Hypothalamus (tissue), 51 donors: ENCODE results near the gene CXCL17.

Source experiments
- DNase-seq, 51 donors: peaks; one replicate each; lab custom pipeline; 2025; lab: John Stamatoyannopoulos, UW

The CXCL17 gene

DNA sequence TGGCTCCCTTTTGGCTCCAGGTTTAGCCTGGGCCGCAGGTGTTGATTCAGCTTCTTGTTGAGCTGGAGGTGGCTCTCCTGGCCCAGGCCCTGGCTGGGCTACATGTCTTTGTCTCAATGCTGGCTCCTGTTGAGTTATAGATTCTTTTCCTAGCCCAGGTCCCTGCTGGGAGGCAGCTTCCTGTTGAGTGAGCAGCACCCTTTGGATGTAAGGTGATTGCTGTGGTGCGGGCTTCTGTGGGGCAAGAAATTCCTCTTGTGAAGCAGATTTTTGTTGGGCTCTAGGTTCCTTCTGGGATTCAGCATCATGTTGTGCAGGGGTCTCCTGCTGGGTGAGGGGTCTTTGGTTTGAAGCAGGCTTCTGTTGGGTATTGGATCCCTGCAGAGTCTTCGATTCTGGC, 16.1 kb downstream of the CXCL17 start:
- no peak for DNase-seq

DNA sequence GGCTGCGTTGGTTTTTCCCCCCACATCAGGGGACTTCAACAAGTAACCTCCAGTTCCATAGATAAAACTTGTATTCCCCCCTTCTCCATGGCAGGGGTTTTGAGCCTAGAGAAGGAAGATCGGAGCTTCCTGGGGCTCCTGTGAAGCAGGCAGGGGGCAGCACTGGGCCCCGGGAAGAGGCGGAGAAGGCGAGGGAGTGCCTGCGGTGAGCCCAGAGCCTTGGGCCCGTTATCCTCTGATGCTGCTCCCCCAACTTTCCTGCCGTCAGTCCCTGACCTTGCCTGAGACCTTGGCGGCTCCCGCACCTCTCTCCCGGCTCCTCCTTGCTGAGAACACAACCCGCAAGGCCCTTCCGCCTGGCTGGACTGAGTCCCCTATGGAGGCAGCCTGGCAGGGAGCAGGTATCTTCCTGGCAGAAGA, 18.0 kb downstream of the CXCL17 start:
- peak in 1 of 51 donors; percentile 18 for DNase-seq

DNA sequence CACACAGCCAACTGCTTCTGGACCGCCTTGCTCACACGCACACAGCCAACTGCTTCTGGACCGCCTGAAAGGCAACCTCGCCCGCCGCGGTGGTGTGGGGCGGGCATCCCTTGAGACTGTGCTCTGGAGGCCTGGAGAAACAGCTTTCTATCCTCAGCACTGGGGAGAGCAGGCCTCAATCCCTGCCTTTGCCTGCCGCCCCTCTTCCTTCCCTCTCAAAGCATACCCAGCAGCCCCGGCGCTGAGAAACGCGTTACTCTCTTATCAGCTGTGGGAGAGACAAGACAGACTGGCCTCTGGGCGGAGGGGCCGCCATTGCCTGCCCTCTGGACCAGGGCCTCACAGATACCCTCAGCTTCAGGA, 18.4 kb downstream of the CXCL17 start:
- DNase-seq, result no peak

DNA sequence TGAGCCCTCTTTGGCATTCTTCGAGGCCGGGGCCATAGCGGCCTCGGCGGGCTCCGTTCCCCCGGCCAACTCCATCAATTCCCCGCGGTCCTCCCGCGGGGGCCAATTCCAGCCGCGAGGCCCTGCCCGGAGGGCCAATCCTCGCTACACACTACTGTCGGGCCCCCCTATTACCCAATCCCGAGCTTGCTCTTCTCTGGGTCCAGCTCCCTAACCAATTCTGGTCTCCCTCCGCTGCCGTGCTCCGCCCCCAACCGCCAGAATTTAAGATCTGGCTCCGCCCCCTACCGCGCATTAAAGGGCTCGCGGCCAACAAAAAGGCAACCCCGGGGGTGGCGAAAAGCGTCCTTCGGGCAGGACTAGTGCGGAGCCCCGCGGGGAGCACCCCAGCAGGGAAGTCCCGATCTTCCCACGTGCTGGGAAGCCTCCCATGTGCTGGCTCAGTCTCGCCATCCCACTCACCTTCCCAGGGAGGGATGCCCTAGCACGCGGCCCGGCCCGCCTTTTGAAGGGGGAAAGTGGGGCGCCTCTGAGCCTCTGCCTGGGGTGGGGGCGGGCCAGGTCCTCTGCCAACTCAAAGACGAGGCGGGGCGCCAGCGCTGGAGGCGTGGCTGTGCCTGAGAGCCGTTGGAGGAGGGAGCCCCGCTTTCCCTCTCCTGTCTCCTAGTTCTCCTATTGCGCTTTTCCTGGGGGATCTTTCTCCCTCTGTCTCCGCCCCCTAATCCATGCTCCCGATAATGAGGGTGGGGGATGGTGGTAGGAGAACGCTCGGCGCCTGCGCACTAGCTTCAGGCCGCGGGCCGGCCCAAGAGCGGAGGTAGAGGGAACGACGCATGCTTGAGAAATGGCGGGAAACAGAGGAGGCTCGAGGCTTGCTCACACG, 19.0 kb downstream of the CXCL17 start:
- peak; percentile 51 to 95 (median 86) for DNase-seq

DNA sequence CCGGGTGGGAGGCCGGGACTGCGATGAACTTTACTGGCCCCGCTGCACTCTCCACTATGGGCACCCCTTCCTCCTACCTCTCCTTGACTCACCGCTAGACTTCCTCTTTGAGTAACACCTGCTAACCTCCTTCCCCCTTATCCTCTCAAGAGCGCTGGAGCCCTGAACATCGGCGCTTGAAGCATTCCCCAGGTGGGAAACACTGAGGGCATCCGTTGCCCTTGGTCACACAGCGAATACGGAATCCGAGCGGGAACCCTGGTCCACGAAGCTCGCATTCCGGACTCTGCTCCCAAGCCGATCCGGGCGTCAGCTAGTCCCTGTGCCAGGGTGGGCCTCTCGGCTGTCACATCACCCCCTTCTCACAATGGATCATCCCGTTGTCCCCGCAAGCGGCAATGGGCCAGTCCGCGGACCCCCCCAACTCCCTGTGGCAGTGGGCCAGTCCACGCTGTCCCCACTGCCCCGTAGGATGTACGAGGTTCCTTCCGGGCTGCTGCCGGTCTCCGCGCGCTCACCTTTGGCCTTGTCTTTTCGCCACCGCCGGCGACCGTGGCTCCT, 19.8 kb downstream of the CXCL17 start:
- peak in 27 of 51 donors; percentile 27 to 94 (median 74) for DNase-seq

DNA sequence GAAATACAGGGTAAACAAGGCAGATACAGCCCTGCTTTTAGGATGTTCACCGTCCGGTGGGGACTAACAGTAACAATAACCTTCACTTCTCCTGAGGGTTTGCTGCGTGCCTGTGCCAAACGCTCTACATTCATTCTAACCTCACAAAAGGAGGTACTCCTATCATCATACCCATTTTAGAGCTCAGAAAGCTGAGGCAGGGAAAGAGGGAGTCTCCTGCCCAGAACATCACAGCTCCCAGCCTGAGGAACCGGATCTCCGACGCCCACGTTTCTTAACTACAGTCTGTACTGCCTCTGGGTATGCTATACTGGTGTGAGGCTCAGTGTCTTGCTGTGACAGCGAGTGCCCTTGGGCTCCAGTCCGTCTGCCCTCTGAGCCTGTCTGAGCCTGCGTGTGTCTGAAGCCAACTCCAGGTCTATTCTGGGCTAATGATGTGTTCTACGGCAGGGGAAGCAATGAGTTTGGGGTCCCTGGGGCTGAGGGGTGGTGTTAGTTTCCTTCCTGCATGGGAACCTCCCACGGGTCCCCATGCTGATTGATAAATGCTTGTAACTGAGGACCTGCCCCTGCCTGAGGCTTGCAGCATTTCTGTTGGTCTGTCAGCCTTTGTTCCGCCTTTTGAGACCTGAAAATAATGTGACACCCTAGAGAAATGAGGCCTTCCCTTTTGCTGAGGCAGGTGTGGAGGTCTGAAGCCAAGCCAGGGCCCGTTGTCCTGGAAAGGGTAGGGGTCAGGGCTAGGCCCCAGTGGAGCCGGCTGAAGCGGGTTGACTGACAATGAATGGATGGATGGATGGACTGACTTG, 20.4 kb downstream of the CXCL17 start:
- DNase-seq, result no peak

DNA sequence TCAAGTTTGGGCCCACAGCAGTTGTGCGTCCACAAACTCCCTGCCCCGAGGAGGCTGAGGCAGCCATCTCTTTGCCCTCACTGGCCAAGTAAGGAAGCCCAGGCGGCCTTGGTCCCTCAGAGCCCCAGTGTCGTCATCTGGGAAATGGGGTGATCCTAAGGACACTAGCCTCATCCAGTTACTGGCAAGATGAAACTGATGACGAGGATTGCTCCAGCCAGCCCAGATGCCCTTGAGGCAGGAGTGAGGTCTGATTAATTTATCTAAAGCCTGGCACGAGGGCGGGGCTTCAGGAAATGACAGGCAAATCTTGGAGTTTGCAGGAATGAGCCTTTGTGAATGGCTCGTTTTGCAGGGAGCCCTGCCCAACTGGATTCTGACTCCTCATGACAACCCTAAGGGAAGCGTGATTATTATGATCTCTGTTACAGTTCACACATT, 21.1 kb downstream of the CXCL17 start:
- DNase-seq, result peak in 1 of 51 donors; percentile 13

DNA sequence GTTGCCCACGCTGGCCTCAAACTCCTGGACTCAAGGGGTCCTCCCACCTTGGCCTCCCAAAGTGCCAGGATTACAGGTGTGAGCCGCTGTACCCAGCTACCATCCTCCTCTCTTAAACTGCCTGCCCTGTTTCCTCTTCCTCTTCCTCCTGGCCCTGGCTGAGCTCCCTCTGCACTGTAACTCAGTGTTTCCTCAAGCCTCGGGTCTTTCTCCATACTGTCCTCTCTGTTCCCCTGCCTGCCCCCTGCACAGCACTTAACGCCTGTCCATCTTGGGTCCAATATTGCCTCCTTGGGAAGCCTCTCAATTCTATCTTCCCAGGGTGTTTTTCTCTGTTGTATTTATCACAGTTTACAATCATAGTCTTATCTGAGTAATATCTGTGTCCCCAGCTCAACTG, 21.6 kb downstream of the CXCL17 start:
- DNase-seq, result no peak

DNA sequence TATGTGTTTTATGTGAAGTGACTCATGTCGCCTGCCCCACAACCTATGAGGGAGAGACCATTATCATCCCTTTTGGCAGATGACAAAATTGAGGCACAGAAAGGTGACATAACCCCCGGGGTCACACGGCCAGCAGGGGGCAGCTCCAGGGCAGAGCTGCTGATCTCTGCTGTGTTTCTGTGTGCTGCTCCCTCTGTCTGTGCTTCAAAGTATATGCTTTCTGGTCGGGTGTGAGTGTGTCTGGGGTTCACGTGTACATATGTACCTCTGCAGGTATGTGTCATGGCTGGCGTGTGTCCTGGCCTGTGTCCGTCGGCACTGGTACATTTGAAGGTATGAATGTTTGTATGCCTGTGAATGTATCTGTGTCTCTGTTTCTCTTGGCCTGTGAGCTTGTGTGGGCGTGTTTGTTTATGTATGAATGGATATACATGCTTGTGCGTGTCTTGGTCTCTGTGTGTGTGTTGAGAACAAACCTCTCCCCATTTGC, 22.6 kb downstream of the CXCL17 start:
- peak in 10 of 51 donors; percentile 12 to 59 (median 22) for DNase-seq

DNA sequence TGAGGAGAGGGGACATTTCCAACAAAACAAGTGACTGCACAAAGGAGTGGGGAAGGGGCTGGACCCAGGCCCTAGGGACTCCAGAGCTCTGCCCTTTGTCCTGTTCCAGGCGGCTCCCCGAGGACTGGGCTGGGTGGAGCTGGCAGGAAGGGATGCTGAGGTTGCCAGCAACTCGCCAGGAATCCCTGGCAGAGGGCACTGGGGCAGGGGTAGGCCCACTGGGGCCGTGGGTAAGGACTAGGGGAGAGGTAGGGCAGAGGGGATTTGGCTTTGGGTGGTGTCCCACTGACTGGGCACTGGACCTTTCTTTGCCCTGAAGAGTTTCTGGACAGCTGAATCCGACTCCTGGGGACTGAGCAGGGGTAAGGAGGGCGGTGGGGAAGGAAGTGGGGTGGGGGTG, 23.4 kb downstream of the CXCL17 start:
- DNase-seq, result no peak

DNA sequence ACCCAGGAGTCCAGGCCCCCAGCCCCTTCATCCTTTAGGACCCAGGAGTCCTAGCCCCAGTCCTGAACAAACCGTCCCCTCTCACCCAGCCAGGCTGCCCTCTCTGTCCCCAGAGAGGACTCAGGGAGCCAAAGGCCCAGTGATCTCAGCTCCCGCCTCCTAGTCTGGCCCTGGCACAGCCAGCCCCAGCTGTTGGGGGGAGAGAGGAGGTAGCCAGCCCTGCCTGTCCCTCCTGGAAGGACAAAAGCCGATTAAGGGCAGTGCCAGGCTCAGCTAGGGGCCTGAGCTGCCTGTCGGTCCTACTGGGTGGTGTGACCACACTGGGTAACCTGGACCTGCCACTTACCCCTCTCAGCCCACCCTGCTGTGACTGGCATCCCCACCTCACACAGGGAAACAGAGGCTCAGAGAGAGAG, 30.1 kb downstream of the CXCL17 start:
- DNase-seq, result peak in 43 of 51 donors; percentile 14 to 89 (median 69)

DNA sequence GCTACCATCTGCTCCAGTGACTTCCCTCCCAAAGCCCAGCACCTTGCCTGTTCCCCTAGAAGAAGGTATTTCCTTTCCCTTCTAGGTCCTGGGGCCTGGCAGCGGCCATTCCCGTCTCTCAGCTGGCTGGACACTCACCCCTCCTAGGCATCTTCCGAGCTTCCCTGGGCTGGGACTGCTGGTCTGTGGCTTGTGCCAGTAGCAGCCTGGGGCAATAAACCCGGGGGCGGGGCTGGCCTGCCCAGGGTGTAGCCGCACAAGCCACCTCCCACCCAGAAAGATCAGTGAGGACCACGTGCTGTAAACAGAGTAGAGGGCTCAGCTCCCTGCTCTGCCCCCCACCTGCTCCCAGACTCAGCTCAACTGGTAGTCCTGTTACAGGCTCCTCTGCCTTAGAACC, 30.5 kb downstream of the CXCL17 start:
- peak in 41 of 51 donors; percentile 27 to 89 (median 72) for DNase-seq

DNA sequence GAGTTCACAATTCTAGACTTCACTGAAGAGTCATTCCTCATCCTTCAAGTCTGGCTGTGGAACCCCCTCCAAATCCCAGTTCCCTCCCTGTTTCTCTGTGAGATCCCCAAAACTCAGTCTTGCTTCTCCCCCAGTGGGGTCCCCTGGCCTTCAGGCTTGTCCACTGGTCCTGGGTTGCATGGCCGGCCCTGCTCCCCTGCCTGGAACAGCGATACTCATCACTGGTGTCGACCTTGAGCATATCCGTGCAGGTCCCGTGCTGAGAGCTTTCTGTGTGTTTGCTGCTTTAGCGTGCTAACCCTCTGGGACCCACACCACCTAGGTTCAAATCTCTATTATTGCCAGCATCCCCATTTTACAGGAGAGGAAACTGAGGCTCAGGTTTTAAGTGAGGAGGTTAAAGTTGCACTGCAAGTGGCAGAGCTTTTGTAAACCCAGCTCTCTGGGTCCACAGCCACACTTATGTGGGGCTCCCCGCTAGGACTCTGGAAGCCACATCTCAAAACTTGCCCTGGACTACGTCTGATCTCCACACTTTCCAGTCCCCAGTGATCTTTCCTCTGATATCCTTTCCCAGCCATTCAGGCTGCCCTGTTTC, 31.1 kb downstream of the CXCL17 start:
- DNase-seq, result peak in 1 of 51 donors; percentile 10

DNA sequence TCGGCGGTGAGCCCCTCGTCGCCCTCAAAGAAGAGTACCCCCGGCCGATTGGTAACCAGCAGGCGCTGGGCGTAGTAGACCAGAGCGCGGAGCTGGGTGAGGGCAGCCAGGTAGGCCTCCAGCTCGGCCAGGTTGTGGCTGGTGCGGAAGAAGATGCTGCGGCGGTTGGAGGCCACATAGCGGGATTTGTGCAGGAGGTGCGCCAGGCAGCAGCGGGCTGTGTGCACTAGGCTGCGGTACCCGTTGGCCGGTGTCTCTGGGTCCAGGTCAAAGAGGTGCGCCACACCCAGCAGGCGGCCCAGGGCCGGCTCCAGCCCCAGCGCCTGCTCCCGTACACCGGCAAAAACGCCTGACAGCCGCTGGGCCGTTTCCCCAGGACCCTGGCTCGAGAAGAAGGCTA, 32.4 kb downstream of the CXCL17 start:
- no peak for DNase-seq

DNA sequence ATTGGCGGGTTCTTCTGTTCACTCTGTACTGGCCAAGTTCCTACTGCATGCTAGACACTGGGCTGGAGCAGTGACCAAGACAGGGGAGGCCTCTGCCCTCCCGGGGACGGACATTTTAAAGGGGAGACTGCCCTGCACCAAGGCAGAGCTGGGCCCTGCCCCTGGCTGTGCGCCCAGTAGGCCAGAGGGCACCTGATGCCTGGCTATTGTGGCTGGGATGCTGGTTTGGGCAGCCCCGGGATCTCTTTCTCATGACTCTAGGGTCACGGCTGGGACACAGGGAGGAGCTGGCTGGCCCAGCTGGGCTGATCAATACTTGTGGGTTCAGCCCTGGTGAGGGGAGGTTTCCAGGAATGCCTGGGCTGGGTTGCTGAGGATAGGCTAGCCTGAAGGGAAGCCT, 33.3 kb downstream of the CXCL17 start:
- DNase-seq, result peak in 8 of 51 donors; percentile 11 to 37 (median 25)

DNA sequence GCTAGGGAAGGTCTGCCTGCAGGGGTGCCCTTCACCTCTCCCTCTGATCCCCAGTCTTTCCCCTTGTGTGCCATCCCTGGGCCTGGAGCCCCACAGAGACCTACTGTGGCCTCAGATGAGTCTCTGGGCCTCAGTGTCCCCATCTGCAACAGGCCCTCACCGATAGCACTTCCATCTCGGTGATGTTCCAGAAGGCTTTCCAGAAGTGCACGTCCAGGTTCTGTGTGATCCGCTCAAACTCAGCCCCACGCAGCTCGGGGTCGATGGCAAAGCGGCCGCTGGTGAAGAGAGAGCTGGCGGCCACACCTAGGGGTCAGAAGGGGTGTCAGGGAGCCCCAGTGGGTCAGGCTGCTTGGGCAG, 35.0 kb downstream of the CXCL17 start:
- no peak for DNase-seq

DNA sequence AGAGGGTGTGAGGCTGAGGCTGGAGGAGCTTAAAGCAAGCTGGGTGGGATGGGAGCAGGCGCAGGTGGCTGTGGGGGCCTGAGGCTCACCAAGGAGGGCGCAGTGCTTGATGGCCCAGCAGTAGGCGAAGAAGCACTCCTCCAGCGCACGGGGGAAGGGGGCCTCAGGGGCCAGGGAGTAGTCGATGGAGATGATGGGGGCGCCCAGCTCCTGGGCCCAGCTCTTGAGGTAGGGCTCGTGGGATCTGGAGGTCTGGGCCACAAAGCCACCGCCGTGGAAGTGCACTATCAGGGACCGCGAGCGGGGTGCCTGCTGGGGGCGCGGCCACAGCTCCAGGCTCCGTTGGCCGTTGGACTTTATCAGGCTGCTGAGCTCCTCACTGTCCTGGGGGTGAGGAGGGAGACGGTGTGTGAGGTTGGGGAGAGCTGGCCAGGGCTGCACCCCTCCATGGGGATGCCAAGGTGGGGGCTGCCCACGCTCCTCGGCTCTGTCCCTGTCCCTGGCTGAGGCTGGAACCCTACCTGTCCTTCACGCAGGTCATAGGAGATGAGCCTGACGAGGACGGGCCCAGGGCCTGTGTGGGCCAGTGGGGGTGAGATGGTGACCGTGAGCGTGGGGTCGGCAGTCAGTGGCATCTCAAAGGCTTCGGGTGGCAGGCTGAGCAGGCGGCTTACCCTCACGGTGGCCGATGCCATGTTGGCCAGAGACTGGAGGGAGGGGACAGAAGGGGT, 35.5 kb downstream of the CXCL17 start:
- DNase-seq, result no peak

DNA sequence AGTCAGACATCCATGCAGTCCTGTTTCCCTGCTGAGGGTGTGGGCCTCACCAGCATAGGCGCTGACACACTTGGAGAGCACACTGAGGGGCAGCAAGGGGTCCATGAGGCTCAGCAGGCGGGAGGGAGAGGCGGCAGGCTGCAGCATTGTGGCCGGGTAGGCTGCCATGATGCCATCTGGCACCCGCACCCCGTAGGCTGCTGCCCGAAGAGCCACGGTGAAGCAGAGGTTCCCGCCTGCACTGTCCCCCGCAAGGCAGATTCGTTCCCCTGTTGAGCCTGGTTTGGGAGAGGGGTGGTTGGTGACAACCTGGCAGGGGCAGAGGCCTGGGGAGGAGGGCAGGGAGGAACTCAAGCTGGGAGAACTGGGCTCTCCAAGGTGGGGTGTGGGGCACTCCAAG, 36.6 kb downstream of the CXCL17 start:
- no peak for DNase-seq

DNA sequence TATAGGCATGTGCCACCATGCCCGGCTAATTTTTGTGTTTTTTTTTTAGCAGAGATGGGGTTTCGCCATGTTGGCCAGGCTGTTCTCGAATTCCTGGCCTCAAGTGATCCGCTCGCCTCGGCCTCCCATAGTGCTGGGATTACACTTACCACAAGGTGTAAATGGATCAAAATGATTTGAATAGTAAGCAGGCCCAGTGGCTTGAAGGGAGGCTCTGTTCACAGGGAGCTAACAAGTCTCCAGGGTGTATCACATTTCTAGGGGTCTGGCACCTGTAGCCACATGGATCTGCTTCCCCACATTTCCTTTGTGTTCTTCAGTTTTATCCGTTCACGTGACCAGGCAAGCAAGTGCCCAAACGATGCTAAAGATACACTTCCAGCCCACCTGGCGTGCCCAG, 39.2 kb downstream of the CXCL17 start:
- no peak for DNase-seq
